H1 (cell line): ENCODE measurements around the gene RIPPLY2.

Experiments
- CEBPB ChIP-seq: IDR thresholded peaks from 2 replicates; pipeline ENCODE4 v1.6.1; 2012; ENCODE audit warnings: low read depth, low read length
- CTCF ChIP-seq, 3 experiments: IDR thresholded peaks; 1 replicate in 2 of 3; 2 replicates in 1 of 3; pipeline versions ENCODE4 v1.5.1 to v1.6.1; 2011; ENCODE audit warnings: low read length in 3 of 3, mild to moderate bottlenecking in 3 of 3, inconsistent platforms in 2 of 3, low read depth in 1 of 3, moderate library complexity in 1 of 3; ENCODE audit not compliant: insufficient read depth in 1 of 3; ENCODE audit errors: control extremely low read depth in 1 of 3
- EZH2 ChIP-seq: fragments of 200-600 bp; sonication (generic); IDR thresholded peaks from 2 replicates; pipeline ENCODE4 v1.7.1; 2012; ENCODE audit warnings: low read depth, mild to moderate bottlenecking, moderate library complexity, low read length, inconsistent platforms; ENCODE audit not compliant: severe bottlenecking
- POLR2A ChIP-seq, 2 experiments: IDR thresholded peaks; 1 replicate in 1 of 2; 2 replicates in 1 of 2; pipeline ENCODE4 v1.6.1; 2011; ENCODE audit warnings: low read depth in 2 of 2, low read length in 2 of 2, mild to moderate bottlenecking in 2 of 2; ENCODE audit errors: control extremely low read depth in 1 of 2
- RFX5 ChIP-seq: IDR thresholded peaks from 2 replicates; pipeline ENCODE4 v1.6.1; 2011; ENCODE audit warnings: low read depth, low read length, improper control_type of control experiment, borderline replicate concordance
- SP1 ChIP-seq: IDR thresholded peaks from 2 replicates; pipeline ENCODE4 v1.6.1; 2011; ENCODE audit warnings: low read depth, low read length

GRCh38 chr6:83889621-83890020 lies 36.5 kb downstream of the RIPPLY2 start:
- TF ChIP-seq CEBPB (no peak), POLR2A (IDR thresholded peaks at IDR 0.05; ENCODE audit: control extremely low read depth in 1 of 2, low read depth in 2 of 2, low read length in 2 of 2) (no peak), EZH2 (no peak), SP1 (no peak), RFX5 (no peak), CTCF (IDR thresholded peaks at IDR 0.05; ENCODE audit: control extremely low read depth in 1 of 3, insufficient read depth in 1 of 3, low read depth in 1 of 3, low read length in 3 of 3) (no peak)
